ENCODE results near the gene OXCT1. TPM values are rescaled to one million over a fixed set of nuclear protein-coding genes. Genes with fewer than 3 reads are reported as not detected.
"Not testable (repeated sequence)": the region's sequence is repeated elsewhere in the genome, so short reads cannot be mapped to it uniquely, and the experiment has no call there.

The OXCT1 gene
- total and polyA plus RNA-seq, 12 donors = 3.3 to 31.9 (median 11.9) TPM

GRCh38 chr5:41728281-41728680 is 141.9 kb downstream of the OXCT1 start:
- DNase-seq = no peak
- no peak overlapping the region for H3K4me3 ChIP-seq
- intact Hi-C loops (cut with DNase I) = no loop called here
- H3K27me3 ChIP-seq = no peaks in the 10 kb centered on the region
- H3K27ac ChIP-seq = no peak overlapping the region
- no peaks in the 10 kb centered on the region for H3K4me1 ChIP-seq (replicated peaks in 1 of 2)
- H3K36me3 ChIP-seq (replicated peaks in 1 of 2) = no peaks in the 10 kb centered on the region
- no peaks in the 10 kb centered on the region for H3K9me3 ChIP-seq (replicated peaks in 1 of 3)
- no peak for TF ChIP-seq CTCF (IDR thresholded peaks at IDR 0.05)
- TF ChIP-seq POLR2A (IDR thresholded peaks at IDR 0.05) = no peak
- WGBS, 4 donors = 93 to 96% (median 95%) methylated on average over 4 of the region's 4 CpGs

GRCh38 chr5:41722359-41722950 is 147.8 kb downstream of the OXCT1 start:
- intact Hi-C loops (cut with DNase I) = no loop called here
- Histone ChIP-seq H3K27ac (no peak overlapping the region), H3K27me3 (no peaks in the 10 kb centered on the region), H3K4me1 (replicated peaks in 1 of 2) (peaks cover 0 to 9% of the 10 kb centered on the region in 2 donors), H3K9me3 (replicated peaks in 1 of 3) (no peaks in the 10 kb centered on the region), H3K4me3 (no peak overlapping the region), H3K36me3 (replicated peaks in 1 of 2) (no peaks in the 10 kb centered on the region)
- 77 to 92% (median 82%) methylated on average over 1 to 3 of the region's 3 CpGs for WGBS, 4 donors
- DNase-seq = no peak
- TF ChIP-seq CTCF (IDR thresholded peaks at IDR 0.05) = no peak
- no peak for TF ChIP-seq POLR2A (IDR thresholded peaks at IDR 0.05)

- no peaks in the 10 kb centered on the region for H3K36me3 ChIP-seq (replicated peaks in 1 of 2)
- H3K9me3 ChIP-seq (replicated peaks in 1 of 3) = no peaks in the 10 kb centered on the region
- H3K4me1 ChIP-seq (replicated peaks in 1 of 2) = peaks cover 0 to 9% of the 10 kb centered on the region in 2 donors
- TF ChIP-seq CTCF (IDR thresholded peaks at IDR 0.05) = no peak
- TF ChIP-seq POLR2A (IDR thresholded peaks at IDR 0.05) = no peak
- intact Hi-C loops (cut with DNase I) = no loop called here
- H3K27me3 ChIP-seq = no peaks in the 10 kb centered on the region
- no peak for DNase-seq
- no peak overlapping the region for H3K4me3 ChIP-seq
- H3K27ac ChIP-seq = no peak overlapping the region
- 44 to 51% (median 46%) methylated on average over 2 of the region's 2 CpGs for WGBS, 4 donors
Observed at GRCh38 chr5:41721516-41721915, 148.7 kb downstream of the OXCT1 start.

- Histone ChIP-seq H3K27ac (no peak overlapping the region), H3K9me3 (replicated peaks in 1 of 3) (no peaks in the 10 kb centered on the region), H3K4me1 (replicated peaks in 1 of 2) (peaks cover 0 to 5% of the 10 kb centered on the region in 2 donors), H3K4me3 (no peak overlapping the region), H3K36me3 (replicated peaks in 1 of 2) (no peaks in the 10 kb centered on the region), H3K27me3 (no peaks in the 10 kb centered on the region)
- intact Hi-C loops (cut with DNase I) = no loop called here
- DNase-seq = no peak
- TF ChIP-seq CTCF (IDR thresholded peaks at IDR 0.05) (no peak), POLR2A (IDR thresholded peaks at IDR 0.05) (no peak)
- WGBS, 4 donors = 93 to 99% (median 93%) methylated on average over 2 of the region's 2 CpGs
Observed at GRCh38 chr5:41716382-41716781, 153.8 kb downstream of the OXCT1 start.

GRCh38 chr5:41714446-41714845 is 155.8 kb downstream of the OXCT1 start:
- H3K9me3 ChIP-seq (replicated peaks in 1 of 3) = not testable (repeated sequence)

More at GRCh38 chr5:41714446-41714845, 155.8 kb downstream of the OXCT1 start:
- H3K36me3 ChIP-seq (replicated peaks in 1 of 2); H3K4me3 ChIP-seq; H3K27ac ChIP-seq; DNase-seq; H3K4me1 ChIP-seq (replicated peaks in 1 of 2); intact Hi-C loops (cut with DNase I); H3K27me3 ChIP-seq: not testable (repeated sequence)
